Choroid plexus epithelial cell (primary cell): ENCODE measurements around the gene POC1A.

Experiments used
- DNase-seq: peaks from one replicate; pipeline ENCODE4 v3.0.0-alpha.2; 2010; ENCODE audit warnings: low read depth
- H3K4me3 ChIP-seq: 2 replicates; pipeline ENCODE4 v1.5.1; 2011; ENCODE audit warnings: low read depth, mild to moderate bottlenecking, control low read depth, low read length, moderate library complexity
- TF ChIP-seq, protein P1 (sequence below): conservative IDR thresholded peaks from 2 replicates; pipeline ENCODE4 v1.5.1; 2011; ENCODE audit warnings: low read depth, mild to moderate bottlenecking, control low read depth, inconsistent platforms, low read length, moderate library complexity

POC1A gene

DNA sequence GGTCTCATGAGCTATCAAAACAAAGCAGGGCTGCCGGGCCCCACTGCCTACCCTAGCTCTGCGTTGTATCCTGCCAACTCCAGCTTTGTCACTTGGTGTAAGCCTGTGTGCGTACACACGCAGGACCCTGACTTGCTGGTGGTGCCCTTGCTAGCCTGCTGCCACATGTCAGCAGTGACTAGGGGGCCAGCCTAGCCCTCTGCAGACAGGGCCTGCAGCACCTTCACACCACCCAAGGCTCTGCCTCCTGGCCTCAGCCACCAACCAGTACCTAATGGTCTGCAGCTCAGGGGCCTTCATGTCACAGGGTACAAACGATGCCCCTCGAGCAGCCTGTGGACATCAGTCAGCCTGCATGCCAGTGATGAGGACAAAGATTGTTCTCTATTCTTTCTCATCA is 67.8 kb downstream of the POC1A start:
- no peak for DNase-seq
- TF ChIP-seq, protein P1, sequence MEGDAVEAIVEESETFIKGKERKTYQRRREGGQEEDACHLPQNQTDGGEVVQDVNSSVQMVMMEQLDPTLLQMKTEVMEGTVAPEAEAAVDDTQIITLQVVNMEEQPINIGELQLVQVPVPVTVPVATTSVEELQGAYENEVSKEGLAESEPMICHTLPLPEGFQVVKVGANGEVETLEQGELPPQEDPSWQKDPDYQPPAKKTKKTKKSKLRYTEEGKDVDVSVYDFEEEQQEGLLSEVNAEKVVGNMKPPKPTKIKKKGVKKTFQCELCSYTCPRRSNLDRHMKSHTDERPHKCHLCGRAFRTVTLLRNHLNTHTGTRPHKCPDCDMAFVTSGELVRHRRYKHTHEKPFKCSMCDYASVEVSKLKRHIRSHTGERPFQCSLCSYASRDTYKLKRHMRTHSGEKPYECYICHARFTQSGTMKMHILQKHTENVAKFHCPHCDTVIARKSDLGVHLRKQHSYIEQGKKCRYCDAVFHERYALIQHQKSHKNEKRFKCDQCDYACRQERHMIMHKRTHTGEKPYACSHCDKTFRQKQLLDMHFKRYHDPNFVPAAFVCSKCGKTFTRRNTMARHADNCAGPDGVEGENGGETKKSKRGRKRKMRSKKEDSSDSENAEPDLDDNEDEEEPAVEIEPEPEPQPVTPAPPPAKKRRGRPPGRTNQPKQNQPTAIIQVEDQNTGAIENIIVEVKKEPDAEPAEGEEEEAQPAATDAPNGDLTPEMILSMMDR, result no peak
- H3K4me3 ChIP-seq, result no peak overlapping the region

GRCh38 chr3:52085681-52086282 is 68.4 kb downstream of the POC1A start:
- H3K4me3 ChIP-seq, result no peak overlapping the region
- no peak for DNase-seq

DNA sequence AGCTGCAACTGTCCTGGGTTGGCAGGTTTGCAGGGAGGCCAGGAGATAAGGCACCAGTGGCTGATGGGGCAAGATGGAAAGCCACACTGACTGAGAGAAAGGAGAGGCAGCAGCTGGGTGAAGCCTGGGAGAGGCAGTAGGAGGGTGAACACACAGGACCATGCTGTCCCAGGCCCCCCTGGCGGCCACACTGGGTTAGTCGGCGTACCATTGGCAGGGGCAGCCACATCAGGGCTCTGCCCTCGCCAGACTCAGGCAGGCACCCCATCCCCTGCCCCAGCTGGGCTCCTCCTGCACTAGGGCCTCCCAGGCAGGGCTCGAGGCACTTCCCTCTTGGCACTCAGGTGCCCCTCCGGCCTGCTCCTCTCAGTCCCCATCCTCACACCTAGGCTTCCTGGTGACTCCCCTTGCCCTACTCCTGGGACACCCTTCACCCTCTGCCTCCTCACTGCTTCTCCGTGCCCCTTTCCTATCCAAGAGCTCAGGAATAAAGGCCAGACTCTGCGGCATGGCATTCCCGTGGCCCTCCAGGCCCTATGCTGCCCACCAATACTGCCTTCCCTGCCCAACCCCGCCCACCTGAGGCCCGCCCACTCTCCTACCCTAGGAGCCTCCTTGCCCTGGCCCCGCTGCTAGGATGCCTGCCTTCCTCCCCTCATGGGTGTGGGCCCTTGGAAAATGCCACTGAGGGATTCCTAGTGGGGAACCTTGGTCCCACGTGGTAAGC is 69.1 kb downstream of the POC1A start:
- no peak for DNase-seq
- no peak overlapping the region for H3K4me3 ChIP-seq
- TF ChIP-seq, protein P1, result no peak

More at GRCh38 chr3:52085681-52086282, 68.4 kb downstream of the POC1A start:
- TF ChIP-seq, protein P1, result no peak

GRCh38 chr3:52084216-52084945 is 69.8 kb downstream of the POC1A start:
- DNase-seq, result no peak
- TF ChIP-seq, protein P1, result no peak
- no peak overlapping the region for H3K4me3 ChIP-seq

- no peak overlapping the region for H3K4me3 ChIP-seq
Measured at GRCh38 chr3:52083556-52084087, 70.6 kb downstream of the POC1A start.

DNA sequence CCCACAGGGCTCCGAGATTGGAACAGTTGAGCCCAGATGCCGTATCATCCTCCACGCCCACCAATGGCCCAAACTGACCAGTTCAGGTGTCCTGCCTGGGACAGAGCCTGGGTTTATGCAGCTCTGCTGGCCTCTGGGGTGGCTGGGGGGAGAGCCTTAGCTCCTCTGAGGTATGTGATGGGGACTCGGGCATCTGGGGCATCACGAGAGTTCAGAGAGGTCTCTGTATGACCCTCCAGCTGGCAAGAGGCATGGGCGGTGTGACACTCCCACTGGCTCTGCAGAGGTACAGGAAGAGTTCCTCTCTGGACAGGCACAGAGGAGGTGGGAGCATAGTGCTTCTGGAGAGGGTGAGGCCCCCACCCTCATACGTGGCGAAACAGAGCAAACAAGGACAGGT is 71.3 kb downstream of the POC1A start:
- no peak overlapping the region for H3K4me3 ChIP-seq
- TF ChIP-seq, protein P1, result no peak
- DNase-seq, result no peak

More at GRCh38 chr3:52083556-52084087, 70.6 kb downstream of the POC1A start:
- TF ChIP-seq, protein P1, result no peak
- no peak for DNase-seq
